OCI-LY3 (cell line): ENCODE results near the gene TMEM219.
"Not testable (repeated sequence)": the region's sequence is repeated elsewhere in the genome, so short reads cannot be mapped to it uniquely, and the experiment has no call there.

Experiments used
- CTCF ChIP-seq: fragments of 200-600, 300-600 bp; sonication (generic); IDR thresholded peaks from 2 replicates; pipeline ENCODE4 v1.5.1; 2014; ENCODE audit warnings: antibody characterized with exemption, low read length, low read depth
- EZH2phosphoT487 ChIP-seq: fragments of 200-600 bp; shearing (Covaris generic); IDR thresholded peaks from 2 replicates; pipeline ENCODE4 v1.6.1; 2018; ENCODE audit warnings: antibody characterized with exemption, mixed run types, low read depth

GRCh38 chr16:30015450-30015849 lies 53.6 kb downstream of the TMEM219 start:
- TF ChIP-seq CTCF, EZH2phosphoT487: not testable (repeated sequence)
